Activated T-helper 17 cell treated with anti-CD3 and anti-CD28 coated beads, Interleukin-2, amount 50 U/mL, for 72 hours (primary cell): Measurements from ENCODE around the gene STING1. TPM values are rescaled to one million over a fixed set of nuclear protein-coding genes. Genes with fewer than 3 reads are reported as not detected.
"Not testable (repeated sequence)": the region's sequence is repeated elsewhere in the genome, so short reads cannot be mapped to it uniquely, and the experiment has no call there.

ENCODE experiments used
- ATAC-seq: fragments of 150-1000 bp; cut with Tn5 transposase; replicated peaks from 2 replicates; pipeline ENCODE4 v1.10.0; 2021; ENCODE audit warnings: mild to moderate bottlenecking, moderate library complexity
- H3K27ac Mint-ChIP-seq: one replicate; pipeline ENCODE4 v1.8.0; 2022; ENCODE audit warnings: mixed read lengths
- H3K27me3 Mint-ChIP-seq: one replicate; pipeline ENCODE4 v1.8.0; 2022; ENCODE audit warnings: mixed read lengths
- H3K36me3 Mint-ChIP-seq: one replicate; pipeline ENCODE4 v1.8.0; 2022; ENCODE audit warnings: low read depth, mild to moderate bottlenecking, mixed read lengths
- H3K4me1 Mint-ChIP-seq: one replicate; pipeline ENCODE4 v1.8.0; 2022; ENCODE audit warnings: mixed read lengths
- H3K4me3 Mint-ChIP-seq: one replicate; pipeline ENCODE4 v1.8.0; 2022; ENCODE audit warnings: mild to moderate bottlenecking, mixed read lengths
- H3K9me3 Mint-ChIP-seq: one replicate; pipeline ENCODE4 v1.8.0; 2022; ENCODE audit warnings: mixed read lengths
- total RNA-seq, 2 donors: library from RNA; stranded (reverse); gene quantifications; one replicate each; pipeline ENCODE4 v1.2.3, GENCODE V29; 2022

The STING1 gene
- total RNA-seq, 2 donors from 2014 or later = 360 to 423 TPM

GRCh38 chr5:139446956-139447779 lies 35.4 kb downstream of the STING1 start:
- Mint-ChIP-seq H3K27ac (peak overlapping the region; percentile 98), H3K27me3 (no peaks in the 10 kb centered on the region), H3K4me3 (peak overlapping the region; percentile 79), H3K9me3 (no peaks in the 10 kb centered on the region), H3K4me1 (peaks cover 30% of the 10 kb centered on the region), H3K36me3 (peaks cover 13% of the 10 kb centered on the region)
- peak; percentile 80 for ATAC-seq

- Mint-ChIP-seq H3K27ac (peak overlapping the region; percentile 98), H3K4me3 (peak overlapping the region; percentile 79), H3K4me1 (peaks cover 39% of the 10 kb centered on the region)
Observed at GRCh38 chr5:139445325-139446170, 37.0 kb downstream of the STING1 start.

GRCh38 chr5:139443831-139444453 lies 38.6 kb downstream of the STING1 start:
- Mint-ChIP-seq H3K36me3 (peaks cover 13% of the 10 kb centered on the region), H3K27me3 (no peaks in the 10 kb centered on the region), H3K4me1 (peaks cover 42% of the 10 kb centered on the region), H3K27ac (peak overlapping the region; percentile 98), H3K9me3 (no peaks in the 10 kb centered on the region), H3K4me3 (peak overlapping the region; percentile 87)
- peak; percentile 41 for ATAC-seq

More at GRCh38 chr5:139445325-139446170, 37.0 kb downstream of the STING1 start:
- H3K9me3 Mint-ChIP-seq = no peaks in the 10 kb centered on the region
- ATAC-seq = no peak
- H3K36me3 Mint-ChIP-seq = peaks cover 13% of the 10 kb centered on the region
- no peaks in the 10 kb centered on the region for H3K27me3 Mint-ChIP-seq

GRCh38 chr5:139440416-139440815 lies 42.1 kb downstream of the STING1 start:
- not testable (repeated sequence) for ATAC-seq, H3K9me3 Mint-ChIP-seq, H3K27me3 Mint-ChIP-seq
- H3K4me3 Mint-ChIP-seq = peak overlapping the region; percentile 87
- H3K36me3 Mint-ChIP-seq = peaks cover 32% of the 10 kb centered on the region
- peaks cover 37% of the 10 kb centered on the region for H3K4me1 Mint-ChIP-seq
- H3K27ac Mint-ChIP-seq = peak overlapping the region; percentile 98

GRCh38 chr5:139439013-139439903 lies 43.3 kb downstream of the STING1 start, which contains the start of gene DNAJC18:
DNAJC18 (minus strand) TSS chr5:139439525; CDS start chr5:139439445, 80 bp downstream.
- peaks cover 43% of the 10 kb centered on the region for H3K36me3 Mint-ChIP-seq
- peaks cover 37% of the 10 kb centered on the region for H3K4me1 Mint-ChIP-seq
- peak within 1 kb of the TSS; percentile 98 for H3K27ac Mint-ChIP-seq
- H3K4me3 Mint-ChIP-seq = peak within 1 kb of the TSS; percentile 87
- no peaks in the 10 kb centered on the region for H3K27me3 Mint-ChIP-seq
- H3K9me3 Mint-ChIP-seq = no peaks in the 10 kb centered on the region
- peak; percentile 82 for ATAC-seq

- H3K27ac Mint-ChIP-seq = peak overlapping the region; percentile 98
- peak overlapping the region; percentile 87 for H3K4me3 Mint-ChIP-seq
- peaks cover 43% of the 10 kb centered on the region for H3K36me3 Mint-ChIP-seq
- no peaks in the 10 kb centered on the region for H3K27me3 Mint-ChIP-seq
- H3K4me1 Mint-ChIP-seq = peaks cover 35% of the 10 kb centered on the region
- H3K9me3 Mint-ChIP-seq = no peaks in the 10 kb centered on the region
- no peak for ATAC-seq
Observed at GRCh38 chr5:139438707-139439012, 43.9 kb downstream of the STING1 start.

- no peak for ATAC-seq
- no peaks in the 10 kb centered on the region for H3K9me3 Mint-ChIP-seq
- H3K4me3 Mint-ChIP-seq = no peak overlapping the region
- peaks cover 62% of the 10 kb centered on the region for H3K36me3 Mint-ChIP-seq
- H3K27ac Mint-ChIP-seq = no peak overlapping the region
- H3K27me3 Mint-ChIP-seq = no peaks in the 10 kb centered on the region
- H3K4me1 Mint-ChIP-seq = peaks cover 21% of the 10 kb centered on the region
Observed at GRCh38 chr5:139435676-139436075, 46.9 kb downstream of the STING1 start.

- H3K36me3 Mint-ChIP-seq = peaks cover 78% of the 10 kb centered on the region
- H3K9me3 Mint-ChIP-seq = no peaks in the 10 kb centered on the region
- no peak overlapping the region for H3K27ac Mint-ChIP-seq
- no peak overlapping the region for H3K4me3 Mint-ChIP-seq
- peak; percentile 23 for ATAC-seq
- no peaks in the 10 kb centered on the region for H3K4me1 Mint-ChIP-seq
- no peaks in the 10 kb centered on the region for H3K27me3 Mint-ChIP-seq
Observed at GRCh38 chr5:139431706-139432105, 50.9 kb downstream of the STING1 start.

- Mint-ChIP-seq H3K36me3 (peaks cover 76% of the 10 kb centered on the region), H3K4me3 (no peak overlapping the region), H3K27me3 (no peaks in the 10 kb centered on the region), H3K27ac (peak overlapping the region; percentile 50), H3K4me1 (no peaks in the 10 kb centered on the region), H3K9me3 (no peaks in the 10 kb centered on the region)
- peak; percentile 66 for ATAC-seq
Observed at GRCh38 chr5:139430015-139430414, 52.5 kb downstream of the STING1 start.

- H3K27ac Mint-ChIP-seq = no peak overlapping the region
- no peak overlapping the region for H3K4me3 Mint-ChIP-seq
- no peaks in the 10 kb centered on the region for H3K9me3 Mint-ChIP-seq
- peaks cover 93% of the 10 kb centered on the region for H3K36me3 Mint-ChIP-seq
- peaks cover 6% of the 10 kb centered on the region for H3K4me1 Mint-ChIP-seq
- no peaks in the 10 kb centered on the region for H3K27me3 Mint-ChIP-seq
- no peak for ATAC-seq
Observed at GRCh38 chr5:139426203-139426885, 56.2 kb downstream of the STING1 start.

Other genes starting within 250 kb of the STING1 start
- gene MATR3, start 189.0 kb downstream of the STING1 start, total RNA-seq = 100 to 1,000 TPM; 184 to 204 TPM
- 100 to 1,000 TPM; 102 to 157 TPM for gene PAIP2, start 140.9 kb downstream of the STING1 start, total RNA-seq
- gene SLC23A1, start 99.5 kb downstream of the STING1 start, total RNA-seq = 1 to 10 TPM in 1 of 2 donors, under 1 TPM in 1; 0.95 to 1.6 TPM
- gene MZB1, start 92.8 kb downstream of the STING1 start, total RNA-seq = 10 to 100 TPM; 39.9 to 55.2 TPM
- gene PROB1, start 87.7 kb downstream of the STING1 start, total RNA-seq = 1 to 10 TPM; 4.7 to 6.4 TPM
- gene SPATA24, start 78.7 kb downstream of the STING1 start, total RNA-seq = 1 to 10 TPM; 5.6 to 9.2 TPM
- gene DNAJC18, start 43.2 kb downstream of the STING1 start, total RNA-seq = 10 to 100 TPM; 23.4 to 41.5 TPM
- gene ECSCR, start 20.0 kb downstream of the STING1 start, total RNA-seq = 1 to 10 TPM; 3.3 to 4.1 TPM
- gene SMIM33, start 11.8 kb downstream of the STING1 start, total RNA-seq = under 1 TPM; 0.54 to 0.90 TPM
- 100 to 1,000 TPM; 200 to 270 TPM for gene UBE2D2, start 78.6 kb upstream of the STING1 start, total RNA-seq
- gene CXXC5, start 165.6 kb upstream of the STING1 start, total RNA-seq = 1 to 10 TPM in 1 of 2 donors, under 1 TPM in 1; 0.89 to 2.7 TPM